GM12892 (cell line): ENCODE data around the gene NSD2.

Experiments used
- POLR2A ChIP-seq: IDR thresholded peaks from 2 replicates; pipeline ENCODE4 v1.6.1; 2011; ENCODE audit warnings: low read depth, low read length, control low read depth
- POLR2AphosphoS5 ChIP-seq: IDR thresholded peaks from 2 replicates; pipeline ENCODE4 v1.6.1; 2011; ENCODE audit warnings: low read depth, low read length, control low read depth
- TAF1 ChIP-seq: IDR thresholded peaks from 2 replicates; pipeline ENCODE4 v1.6.1; 2011; ENCODE audit warnings: low read depth, mild to moderate bottlenecking, control low read depth, low read length, borderline replicate concordance

- no peak for TF ChIP-seq TAF1
- TF ChIP-seq POLR2AphosphoS5, result no peak
- TF ChIP-seq POLR2A, result no peak
Measured at GRCh38 chr4:1973218-1973617, 102.0 kb downstream of the NSD2 start.
